Fibroblast of mammary gland (primary cell): ENCODE data around the gene ERI2.

Experiments
- DNase-seq: peaks from one replicate; pipeline ENCODE4 v3.0.0-alpha.2; 2010; ENCODE audit warnings: low read depth
- H3K4me3 ChIP-seq: 2 replicates; pipeline ENCODE4 v1.5.1; 2011; ENCODE audit warnings: low read depth, mild to moderate bottlenecking, low read length, moderate library complexity; ENCODE audit not compliant: control insufficient read depth
- TF ChIP-seq, protein P1 (sequence below): conservative IDR thresholded peaks from 2 replicates; pipeline ENCODE4 v1.5.1; 2011; ENCODE audit warnings: low read depth, low read length, inconsistent platforms; ENCODE audit not compliant: control insufficient read depth, insufficient read depth

ERI2 gene

DNA sequence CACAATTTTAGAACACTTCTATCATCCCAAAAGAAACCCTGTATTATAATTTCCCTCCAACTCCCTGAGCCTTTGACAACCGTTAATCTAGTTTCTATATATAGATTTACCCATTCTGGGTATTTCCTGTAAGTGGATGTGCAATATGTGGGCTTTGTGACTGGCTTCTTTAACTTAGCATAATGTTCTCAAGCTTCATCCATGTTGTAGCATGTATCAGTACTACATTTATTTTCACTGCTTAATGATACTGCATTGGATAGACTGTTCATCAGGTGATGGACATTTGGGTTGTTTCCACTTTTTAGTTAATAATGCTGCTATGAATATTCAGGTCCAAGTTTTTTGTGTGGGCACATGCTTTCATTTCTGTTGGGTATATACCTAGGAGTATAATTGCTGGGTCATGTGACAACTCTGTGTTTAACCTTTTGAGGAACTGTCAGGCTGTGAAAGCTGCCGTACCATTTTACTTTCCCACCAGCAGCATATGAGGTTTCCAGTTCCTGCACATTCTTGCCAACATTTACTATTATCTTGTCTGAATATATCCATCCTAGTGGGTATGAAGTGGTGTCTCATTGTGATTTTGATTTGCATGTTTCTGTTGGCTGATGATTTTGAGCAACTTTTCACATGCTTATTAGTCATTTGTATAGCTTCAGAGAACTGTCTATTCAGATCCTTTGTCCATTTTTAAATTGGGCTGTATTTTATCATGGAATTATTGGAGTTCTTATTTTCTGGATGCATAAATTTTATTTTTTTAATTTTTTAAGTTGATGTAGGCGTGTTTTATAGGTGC lies 16.5 kb upstream of the ERI2 start:
- no peak overlapping the region for H3K4me3 ChIP-seq
- no peak for DNase-seq
- TF ChIP-seq, protein P1, sequence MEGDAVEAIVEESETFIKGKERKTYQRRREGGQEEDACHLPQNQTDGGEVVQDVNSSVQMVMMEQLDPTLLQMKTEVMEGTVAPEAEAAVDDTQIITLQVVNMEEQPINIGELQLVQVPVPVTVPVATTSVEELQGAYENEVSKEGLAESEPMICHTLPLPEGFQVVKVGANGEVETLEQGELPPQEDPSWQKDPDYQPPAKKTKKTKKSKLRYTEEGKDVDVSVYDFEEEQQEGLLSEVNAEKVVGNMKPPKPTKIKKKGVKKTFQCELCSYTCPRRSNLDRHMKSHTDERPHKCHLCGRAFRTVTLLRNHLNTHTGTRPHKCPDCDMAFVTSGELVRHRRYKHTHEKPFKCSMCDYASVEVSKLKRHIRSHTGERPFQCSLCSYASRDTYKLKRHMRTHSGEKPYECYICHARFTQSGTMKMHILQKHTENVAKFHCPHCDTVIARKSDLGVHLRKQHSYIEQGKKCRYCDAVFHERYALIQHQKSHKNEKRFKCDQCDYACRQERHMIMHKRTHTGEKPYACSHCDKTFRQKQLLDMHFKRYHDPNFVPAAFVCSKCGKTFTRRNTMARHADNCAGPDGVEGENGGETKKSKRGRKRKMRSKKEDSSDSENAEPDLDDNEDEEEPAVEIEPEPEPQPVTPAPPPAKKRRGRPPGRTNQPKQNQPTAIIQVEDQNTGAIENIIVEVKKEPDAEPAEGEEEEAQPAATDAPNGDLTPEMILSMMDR: no peak

DNA sequence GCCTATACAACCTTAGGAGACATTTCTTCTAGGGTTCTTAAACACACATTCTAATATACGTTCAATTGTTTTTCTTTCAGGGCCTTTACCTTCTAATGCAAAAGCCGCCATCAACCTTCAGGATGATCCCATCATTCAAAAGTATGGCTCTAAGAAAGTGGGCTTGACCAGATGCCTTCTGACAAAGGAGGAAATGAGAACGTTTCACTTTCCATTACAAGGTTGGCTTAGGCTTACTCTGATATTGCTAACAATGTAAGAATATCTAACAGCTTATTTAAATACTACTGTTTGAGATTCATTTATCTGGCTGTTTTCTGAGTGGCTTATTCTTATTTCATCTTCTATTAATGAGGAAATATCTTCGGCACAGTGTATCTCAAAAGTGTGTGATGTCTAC lies 15.4 kb upstream of the ERI2 start:
- TF ChIP-seq, protein P1: no peak
- DNase-seq: no peak
- H3K4me3 ChIP-seq: no peak overlapping the region

DNA sequence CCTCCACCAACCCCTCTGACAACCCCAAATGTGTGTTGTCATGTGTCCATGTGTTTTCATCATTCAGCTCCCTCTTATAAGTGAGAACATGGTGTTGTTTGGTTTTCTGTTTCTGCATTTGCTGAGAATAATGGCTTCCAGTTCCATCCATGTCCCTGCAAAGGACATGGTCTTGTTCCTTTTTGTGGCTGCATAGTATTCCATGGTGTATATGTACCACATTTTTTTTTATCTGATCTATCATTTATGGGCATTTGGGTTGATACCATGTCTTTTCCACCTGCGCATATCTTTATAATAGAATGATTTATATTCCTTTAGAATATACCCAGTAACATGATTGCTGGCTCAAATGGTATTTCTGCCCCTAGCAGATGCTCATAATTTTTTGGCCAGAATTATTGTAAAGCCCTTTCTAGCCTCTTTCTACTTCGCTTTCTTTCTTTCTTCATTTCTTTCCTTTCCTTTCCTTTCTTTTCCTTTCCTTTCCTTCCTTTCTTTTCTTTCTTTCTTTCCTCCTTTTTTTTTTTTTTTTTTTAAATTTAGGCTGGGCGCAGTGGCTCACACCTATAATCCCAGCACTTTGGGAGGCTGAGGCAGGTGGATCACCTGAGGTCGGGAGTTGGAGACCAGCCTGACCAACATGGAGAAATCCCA lies 12.8 kb upstream of the ERI2 start:
- no peak overlapping the region for H3K4me3 ChIP-seq
- TF ChIP-seq, protein P1: no peak
- no peak for DNase-seq

DNA sequence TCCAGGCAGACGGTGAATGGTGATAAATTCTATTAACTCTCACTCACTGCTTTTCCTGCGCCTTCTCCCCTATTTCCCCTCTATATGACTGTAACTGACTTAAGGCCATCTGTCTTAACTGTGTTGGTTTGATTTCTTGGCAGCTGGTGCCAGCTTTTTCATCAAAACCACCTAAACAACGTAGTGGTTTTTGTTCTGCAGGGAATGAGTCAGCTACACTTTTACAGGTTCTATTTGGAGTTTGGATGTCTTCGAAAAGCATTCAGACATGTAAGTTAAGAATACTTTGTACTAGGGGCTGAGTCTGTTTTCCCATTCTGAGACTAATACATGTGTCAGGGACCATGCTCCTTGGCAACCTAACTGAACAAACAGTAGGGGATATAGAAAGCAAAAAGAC lies 8.5 kb upstream of the ERI2 start:
- TF ChIP-seq, protein P1: no peak
- no peak for DNase-seq
- no peak overlapping the region for H3K4me3 ChIP-seq

DNA sequence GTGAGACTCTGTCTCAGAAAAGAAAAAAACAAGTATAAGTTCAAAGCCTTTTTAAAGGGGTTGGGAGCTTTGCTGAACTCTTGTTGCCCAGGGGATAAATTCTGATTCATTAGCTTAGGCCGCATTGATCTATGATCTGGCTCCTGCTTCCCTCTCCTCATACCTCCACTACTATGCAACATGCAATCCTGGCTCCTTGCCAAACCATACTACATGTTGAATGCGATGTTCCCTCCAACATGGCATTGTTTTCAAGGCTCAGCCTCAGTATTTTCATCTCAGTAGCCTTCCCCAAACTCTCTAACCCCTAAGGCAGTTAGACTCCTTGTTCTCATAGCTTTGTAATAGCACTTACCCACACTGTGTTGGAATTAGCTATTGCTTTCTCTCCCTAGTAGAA lies 6.2 kb upstream of the ERI2 start:
- no peak overlapping the region for H3K4me3 ChIP-seq
- TF ChIP-seq, protein P1: no peak
- DNase-seq: no peak

DNA sequence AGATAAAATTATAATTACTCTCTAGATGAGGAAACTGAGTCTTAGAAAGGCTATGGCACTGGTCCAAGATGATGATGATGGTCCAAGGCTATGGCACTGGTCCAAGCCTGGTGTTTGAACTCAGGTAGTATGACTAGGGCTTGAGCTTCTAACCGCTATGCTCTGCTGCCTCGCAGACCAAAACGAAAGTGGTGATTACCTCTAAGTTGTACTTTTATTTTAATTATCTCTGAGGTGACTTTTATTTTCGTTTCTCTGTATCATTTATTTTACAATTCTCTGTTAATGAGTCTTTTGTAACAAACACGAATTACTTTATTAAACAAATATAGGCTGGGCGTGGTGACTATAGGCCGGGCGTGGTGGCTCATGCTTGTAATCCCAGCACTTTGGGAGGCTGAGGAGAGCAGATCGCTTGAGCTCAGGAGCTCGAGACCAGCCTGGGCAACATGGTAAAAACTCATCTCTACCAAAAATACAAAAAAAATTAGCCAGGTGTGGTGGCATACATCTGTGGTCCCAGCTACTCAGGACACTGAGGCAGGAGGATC lies 5.7 kb upstream of the ERI2 start:
- no peak overlapping the region for H3K4me3 ChIP-seq
- TF ChIP-seq, protein P1: no peak
- DNase-seq: no peak
